ENCODE data around the gene SVIL.
"Not testable (repeated sequence)": the region's sequence is repeated elsewhere in the genome, so short reads cannot be mapped to it uniquely, and the experiment has no call there.

SVIL gene

DNA sequence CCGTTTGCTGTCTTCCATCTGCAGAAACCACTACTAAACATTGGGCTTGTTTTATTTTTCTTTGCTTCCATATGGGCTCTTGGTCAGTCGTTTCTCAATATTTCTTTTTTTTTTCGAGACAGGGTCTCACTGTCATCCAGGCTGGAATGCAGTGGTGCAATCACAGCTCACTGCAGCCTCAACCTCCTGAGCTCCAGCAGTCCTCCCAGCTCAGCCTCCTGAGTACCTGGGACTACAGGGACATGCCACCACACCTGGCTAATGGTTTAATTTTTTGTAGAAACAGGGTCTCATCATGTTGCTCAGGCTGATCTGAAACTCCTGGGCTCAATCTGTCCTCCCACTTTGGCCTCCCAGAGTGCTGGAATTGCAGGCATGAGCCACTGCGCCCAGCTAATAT, 182.8 kb downstream of the SVIL start:
- no peak for DNase-seq

DNA sequence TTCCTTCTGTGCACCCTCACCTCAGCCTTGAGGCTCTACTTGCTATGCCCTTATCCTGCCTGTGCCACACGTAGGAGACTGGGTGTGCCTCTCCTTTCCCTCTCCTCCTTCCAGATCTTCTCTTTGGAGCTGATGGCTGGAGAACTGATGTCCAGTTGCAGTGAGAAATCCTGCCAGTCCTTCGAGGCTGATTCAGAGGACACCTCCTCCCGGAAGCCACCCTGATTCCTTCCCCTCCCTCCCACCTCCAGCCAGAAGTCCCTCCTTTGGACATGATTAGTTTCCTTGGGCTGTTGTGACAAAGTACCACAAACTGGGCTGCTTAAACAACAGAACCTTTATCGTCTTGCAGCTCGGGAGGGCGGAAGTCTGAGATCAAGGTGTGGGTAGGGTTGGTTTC, 184.4 kb downstream of the SVIL start:
- no peak for DNase-seq

DNA sequence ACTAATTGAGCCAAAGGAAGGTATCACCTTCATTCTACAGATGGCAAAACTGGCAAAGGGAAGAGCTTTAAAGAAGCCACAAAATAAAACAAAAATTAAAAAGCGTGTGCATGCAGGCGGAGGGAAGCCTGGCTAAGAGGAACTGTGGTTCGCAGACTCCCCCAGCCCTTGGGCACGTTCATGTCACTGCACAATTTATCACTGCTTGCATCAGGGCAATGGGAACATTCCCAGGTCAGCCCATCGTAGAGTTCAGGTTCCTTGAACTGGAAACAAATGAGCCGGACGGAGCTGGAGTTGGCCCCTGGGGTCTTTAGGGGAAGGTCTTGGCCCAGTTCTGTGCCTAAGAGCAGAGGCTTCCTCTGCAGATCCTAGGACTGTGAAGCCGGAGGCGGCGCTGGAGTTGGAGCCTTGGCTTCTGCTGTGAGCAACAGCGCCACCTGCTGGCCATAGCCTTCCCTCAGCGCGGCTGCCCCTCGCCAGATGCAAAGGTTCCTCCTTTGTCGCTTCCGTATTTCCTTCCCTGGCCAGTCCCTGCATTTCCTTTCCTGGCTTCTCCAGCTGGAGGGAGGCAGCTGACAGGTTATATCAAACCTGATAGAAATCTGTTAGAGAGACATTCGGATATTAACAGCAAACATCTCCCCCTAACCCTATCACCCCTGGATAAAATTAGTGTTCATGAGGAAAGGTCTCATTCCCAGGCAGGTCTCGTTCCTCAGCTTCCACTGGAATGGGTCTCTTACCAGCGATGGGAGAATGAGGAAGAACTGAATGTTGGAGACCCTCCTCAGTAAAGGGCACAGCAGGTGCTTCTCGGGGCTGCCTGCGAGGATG, 185.8 kb downstream of the SVIL start:
- DNase-seq, result not testable (repeated sequence)

DNA sequence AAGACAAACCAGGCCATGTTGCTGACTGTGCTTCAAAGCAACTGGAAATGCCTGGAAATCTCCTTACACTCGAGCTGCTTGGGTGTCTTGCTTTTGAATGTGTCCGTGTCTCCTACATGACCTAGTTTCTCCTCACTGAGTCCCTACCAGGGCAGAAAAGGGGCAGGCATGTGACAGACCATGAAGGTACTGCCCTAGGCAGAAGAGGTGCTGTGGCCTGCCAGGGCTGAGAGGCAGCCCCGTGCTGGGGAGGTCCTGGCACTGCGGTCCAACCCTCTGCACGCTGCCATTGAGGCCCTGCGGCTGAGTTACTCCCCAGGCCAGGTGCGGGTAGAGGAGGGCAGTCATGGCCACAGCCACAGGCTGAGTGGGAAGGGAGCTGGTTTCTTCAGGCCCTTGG, 186.6 kb downstream of the SVIL start:
- DNase-seq, result no peak

DNA sequence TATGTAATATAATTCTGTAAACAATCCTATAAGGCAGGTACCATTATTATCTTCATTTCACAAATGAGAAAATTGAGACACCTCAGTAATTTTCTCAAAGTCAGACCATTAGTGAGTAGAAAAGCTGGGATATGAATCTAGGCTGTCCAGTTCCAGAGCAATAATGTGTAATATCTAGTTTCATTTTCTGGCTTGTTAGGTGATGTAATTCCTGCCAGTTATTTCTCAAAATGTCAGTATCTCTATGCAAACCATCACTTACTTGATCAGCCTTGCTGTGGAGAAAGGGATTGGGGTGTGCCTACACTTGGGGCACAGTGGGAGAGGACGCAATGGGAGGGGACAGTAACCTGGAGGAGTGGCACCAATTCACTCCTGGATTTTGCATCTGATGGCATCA, 188.4 kb downstream of the SVIL start:
- no peak for DNase-seq

DNA sequence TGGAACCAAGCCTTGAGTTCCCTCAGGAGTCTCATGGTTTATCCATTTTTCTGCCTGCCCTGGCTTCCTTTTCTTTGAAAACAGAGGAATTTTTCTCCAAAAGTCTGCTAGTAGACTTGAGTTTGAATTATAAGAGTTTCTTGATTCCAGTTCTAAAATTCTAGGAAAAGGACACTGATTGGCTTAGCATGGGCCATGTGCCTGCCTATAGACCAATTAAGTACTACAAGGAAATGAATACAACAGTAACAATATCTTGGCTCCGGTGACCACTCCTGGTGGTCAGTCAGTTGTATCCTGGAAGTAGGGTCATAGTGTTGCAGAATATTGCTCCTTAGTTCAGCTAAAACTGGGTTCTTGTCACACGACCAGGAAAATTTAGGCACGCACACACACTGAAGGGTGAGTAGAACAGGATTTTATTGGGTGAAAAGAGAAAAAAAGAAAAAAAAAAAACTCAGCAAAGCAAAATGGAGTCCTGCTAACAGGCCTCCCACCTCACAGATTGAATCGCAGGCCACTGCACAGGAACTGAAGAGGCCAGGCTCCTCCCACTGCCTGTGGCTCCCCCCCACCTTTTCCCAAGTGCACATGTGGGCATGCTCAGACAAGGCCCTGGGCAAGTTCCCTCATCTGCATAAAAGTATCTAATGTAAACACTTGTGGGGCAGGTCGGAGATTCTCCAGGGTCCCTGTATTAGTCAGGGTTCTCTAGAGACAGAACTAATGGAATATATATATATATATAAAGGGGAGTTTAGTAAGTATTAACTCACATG, 190.8 kb downstream of the SVIL start:
- DNase-seq, result no peak

DNA sequence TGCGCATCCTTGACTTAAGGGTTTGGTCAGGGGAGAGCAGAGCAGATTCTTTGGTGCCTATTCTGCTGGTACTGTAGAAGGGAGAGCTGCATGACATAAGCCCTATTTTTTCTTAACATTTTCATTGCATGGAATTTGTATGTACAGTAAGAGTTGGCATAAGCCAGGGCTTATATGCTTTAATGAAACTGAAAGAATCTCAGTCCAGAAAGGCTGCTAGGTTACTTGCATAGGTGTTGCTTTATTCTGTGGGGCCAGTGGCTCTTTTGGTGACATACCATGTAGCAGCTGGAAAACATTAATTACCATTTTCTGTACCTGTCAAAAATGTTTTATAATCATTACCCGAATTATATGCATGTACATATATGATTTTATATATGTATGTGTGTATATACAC, 193.8 kb downstream of the SVIL start:
- no peak for DNase-seq

DNA sequence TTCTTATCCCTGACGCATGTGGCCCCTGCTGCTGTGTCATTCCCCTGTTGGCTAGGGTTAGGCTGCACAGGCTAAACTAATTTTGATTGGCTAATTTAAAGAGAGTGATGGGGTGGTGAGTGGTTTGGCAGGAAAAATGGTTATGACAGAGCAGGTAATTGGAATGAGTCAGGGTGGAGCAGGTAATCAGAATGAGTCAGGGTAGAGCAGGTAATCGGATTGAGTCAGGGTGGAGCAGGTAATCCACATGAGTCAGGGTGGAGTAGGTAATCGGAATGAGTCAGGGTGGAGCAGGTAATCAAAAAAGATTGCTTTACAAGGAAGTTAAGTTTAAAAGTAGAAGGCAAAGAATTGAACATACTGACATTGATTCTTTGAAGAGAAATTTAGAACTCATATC, 195.8 kb downstream of the SVIL start:
- DNase-seq, result not testable (repeated sequence)

DNA sequence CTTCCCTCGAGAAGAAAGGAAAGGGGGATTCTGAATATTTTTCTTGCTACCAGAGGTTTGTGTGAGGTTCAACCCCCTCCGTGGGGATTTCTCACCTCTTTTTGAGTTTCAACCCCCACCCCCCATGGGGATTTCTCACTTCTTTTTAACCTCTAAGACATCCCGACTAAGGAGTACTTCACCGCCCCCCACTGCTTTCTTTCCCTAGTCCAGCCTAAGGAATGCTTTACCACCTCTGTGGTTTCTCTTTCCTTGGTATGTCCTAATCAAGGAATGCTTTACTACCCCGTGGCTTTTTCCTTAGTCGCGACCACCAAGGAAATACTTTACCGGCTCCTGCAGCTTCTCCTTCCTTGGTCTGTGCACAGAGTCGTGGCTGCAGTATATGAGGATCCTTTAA, 196.5 kb downstream of the SVIL start:
- no peak for DNase-seq

DNA sequence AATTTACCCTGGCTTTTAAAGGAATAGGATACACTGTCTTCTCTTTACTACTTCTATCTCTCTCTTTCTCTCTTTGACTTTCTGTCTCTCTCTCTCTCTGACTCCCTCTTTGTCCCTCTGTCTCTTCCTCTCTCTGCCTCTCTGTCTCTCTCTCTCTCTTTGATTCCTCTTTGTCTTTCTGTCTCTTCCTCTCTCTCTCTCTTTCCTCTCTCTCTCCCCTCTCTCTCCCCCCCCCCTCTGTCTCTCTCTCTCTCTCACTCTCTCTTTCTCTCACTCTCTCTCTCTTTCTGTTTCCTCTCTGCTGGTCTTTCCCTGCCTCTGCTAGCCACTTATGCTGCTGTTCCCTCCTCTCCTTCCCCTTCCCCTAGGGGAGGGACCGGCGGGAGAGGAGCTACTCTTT, 196.9 kb downstream of the SVIL start:
- no peak for DNase-seq

DNA sequence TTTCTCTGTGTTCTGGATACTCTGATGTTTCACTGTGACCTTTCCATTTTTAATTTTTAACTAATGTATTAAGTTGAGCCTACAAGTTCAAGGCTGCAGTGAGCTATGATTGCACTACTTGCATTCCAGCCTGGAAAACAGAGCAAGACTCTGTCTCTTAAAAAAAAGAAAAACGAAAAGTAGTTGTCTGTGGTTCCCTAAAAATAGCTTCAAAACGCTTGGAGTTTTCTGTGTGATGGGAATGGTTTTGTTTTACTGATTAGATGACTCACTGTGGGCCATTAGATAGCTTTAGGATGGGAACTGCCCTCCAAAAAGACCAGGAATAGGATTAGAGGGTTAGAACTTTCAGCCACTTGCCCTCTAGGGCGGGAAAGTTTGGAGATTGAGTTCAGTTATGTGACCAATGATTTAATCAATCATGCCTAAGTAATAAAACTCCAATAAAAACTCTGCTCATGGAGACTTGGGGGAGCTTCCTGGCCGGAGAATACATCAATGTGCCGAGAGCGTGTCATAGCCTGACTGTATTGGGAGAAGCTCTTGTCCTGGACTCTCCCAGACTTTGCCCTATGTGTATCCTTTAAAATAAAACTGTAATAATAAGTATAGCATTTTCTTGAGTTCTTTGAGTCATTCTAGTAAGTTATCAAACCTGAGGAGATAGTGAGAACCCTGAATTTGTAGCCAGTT, 198.8 kb downstream of the SVIL start:
- DNase-seq, result no peak

DNA sequence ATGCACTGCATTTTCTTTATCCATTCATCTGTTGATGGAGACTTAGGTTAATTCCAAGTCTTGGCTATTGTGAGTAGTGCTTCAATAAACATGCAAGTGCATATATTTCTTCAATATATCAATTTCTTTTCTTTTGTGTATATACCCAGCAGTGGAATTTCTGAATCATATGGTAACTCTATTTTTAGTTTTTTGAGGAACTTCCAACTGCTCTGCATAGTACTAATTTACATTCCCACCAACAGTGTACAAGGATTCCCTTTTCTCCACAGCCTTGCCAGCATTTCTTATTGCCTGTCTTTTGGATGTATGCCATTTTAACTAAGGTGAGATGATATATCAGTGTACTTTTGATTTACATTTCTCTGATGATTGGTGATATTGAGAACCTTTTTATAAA, 200.7 kb downstream of the SVIL start:
- no peak for DNase-seq

DNA sequence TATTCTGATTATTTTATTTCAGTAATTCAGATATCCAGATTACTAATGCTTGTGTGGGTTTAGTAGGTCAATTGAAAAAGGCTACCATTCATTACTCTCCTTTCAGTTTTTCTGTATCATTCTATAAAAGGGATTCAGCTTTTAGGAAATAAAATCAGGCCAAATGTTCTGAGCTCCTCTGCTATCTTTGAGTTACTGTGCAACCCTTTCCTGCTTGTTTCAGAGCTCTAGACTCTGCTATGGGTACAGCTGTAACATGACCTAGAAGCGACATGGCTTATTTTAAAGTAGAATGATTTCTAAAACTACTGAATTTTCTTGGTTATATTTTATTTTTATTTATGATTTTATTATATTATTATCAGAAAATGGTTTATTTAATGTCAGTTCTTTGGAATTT, 203.1 kb downstream of the SVIL start:
- DNase-seq, result no peak

DNA sequence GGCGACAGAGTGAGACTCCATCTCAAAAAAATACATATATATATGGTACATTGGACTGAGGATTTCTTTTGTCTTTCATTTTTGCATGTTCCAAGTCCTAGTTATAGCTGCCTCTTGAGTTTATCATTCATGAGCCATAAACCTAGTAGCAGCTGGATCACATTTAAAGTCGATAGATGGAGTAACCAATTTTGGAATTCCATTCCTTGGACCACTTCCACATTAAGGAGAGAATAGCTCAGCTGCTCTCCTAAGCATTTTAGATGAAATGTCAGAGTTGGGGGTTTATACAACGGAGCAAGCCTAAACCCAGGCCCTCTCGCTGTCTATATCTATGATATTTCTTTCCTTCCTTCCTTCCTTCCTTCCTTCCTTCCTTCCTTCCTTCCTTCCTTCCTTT, 204.7 kb downstream of the SVIL start:
- no peak for DNase-seq

DNA sequence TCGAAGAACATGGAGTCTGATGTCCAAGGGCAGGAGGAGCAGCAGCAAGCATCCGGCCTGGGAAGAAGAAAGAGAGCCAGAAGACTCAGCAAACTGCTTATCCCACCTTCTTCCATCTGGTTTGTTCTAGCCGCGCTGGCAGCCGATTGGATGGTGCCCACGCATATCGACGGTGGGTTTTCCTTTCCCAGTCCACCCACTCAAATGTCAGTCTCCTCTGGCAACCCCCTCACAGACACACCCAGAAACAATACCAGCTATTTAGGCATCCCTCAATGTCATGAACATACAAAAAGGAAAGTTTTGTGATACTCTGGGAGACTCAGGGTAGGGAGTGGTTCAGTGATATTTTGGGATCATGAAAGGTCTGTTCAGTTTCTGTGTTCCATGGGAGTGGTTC, 206.3 kb downstream of the SVIL start:
- DNase-seq, result no peak

DNA sequence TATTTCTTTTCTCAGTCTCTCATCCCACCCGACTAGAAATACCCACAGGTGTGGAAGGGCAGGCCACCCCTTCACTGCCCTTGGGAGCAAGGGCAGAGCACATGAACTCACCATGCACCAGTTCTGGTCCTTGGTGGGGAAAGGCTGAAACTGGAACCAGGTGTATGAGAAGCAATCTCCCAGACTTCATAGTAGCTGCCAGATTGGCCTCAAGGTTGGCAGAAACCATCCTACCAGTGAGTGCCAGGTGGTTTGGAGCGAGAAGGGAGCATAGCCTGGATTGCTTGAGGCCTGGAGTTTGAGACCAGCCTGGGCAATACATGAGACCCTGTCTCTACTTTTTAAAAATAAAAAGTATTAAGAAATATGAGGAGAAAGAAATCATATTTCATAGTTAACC, 207.1 kb downstream of the SVIL start:
- DNase-seq, result no peak

DNA sequence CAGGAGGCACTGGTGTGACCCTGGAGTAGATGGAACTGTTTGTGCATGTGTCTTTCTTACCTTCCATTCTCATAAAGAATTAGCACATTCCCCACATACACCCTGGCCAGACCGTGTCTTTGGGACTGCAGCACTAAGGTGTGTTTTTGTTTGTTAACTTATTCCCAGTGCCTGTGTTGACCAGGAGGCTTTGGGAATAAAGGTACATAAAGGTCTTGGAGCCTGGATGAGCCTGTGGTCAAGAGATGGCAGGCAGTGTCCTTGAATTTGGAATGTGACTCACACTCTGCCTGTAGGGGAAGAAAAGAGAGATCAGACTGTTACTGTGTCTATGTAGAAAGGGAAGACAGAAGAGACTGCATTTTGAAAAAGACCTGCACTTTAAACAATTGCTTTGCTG, 208.4 kb downstream of the SVIL start:
- DNase-seq, result no peak

DNA sequence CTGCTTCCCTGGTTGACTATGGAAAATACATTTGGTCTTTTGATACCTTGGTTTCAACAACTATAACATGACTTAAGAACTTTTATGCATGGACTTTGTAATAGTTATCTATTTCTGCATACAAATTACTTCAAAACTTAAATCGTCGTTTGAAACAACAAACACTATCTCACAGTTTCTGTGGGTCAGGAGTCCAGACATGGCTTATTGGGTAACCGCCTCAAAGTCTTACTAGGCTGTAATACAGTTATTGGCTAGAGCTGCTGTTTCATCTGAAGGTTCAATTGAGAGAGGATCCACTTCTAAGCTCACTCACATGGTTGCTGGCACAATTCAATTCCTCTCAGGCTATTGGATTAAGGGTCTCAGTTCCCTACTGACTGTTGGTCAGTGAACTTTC, 210.8 kb downstream of the SVIL start:
- no peak for DNase-seq

DNA sequence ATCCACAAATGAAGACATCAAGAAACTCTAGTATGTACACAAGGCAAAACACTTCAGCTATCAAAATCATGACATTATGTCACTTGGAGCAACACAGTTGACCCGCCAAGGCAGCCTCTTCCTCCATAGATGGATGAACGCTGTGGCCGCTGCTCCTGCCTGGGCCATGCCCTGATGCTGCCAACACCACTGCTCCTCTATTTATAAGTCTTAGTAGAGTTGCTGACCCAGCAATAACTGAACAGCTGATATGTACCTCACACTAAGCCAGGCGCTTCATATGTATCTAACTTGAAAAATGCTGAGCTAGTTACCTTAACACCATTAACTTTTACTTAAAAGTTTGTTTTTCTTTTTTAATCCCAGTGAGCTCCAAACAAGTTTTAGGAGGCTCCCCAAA, 214.0 kb downstream of the SVIL start:
- DNase-seq, result no peak

DNA sequence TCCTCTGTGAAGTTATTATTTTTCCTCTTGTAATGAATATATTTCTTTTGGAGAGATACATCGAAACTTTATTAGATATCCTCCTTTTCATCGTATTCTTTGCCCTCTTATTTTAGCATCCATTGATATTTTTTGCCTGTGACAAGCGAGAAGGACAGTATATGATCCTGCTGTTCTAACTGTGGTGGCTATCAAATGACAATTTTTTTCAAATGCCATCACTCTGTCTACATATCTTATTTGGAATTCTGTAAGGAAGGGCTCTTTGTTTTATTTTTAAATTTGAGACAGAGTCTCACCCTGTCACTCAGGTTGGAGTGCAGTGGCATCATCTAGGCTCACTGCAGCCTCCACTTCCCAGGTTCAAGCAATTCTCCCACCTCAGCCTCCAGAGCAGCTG, 217.4 kb downstream of the SVIL start:
- no peak for DNase-seq

DNA sequence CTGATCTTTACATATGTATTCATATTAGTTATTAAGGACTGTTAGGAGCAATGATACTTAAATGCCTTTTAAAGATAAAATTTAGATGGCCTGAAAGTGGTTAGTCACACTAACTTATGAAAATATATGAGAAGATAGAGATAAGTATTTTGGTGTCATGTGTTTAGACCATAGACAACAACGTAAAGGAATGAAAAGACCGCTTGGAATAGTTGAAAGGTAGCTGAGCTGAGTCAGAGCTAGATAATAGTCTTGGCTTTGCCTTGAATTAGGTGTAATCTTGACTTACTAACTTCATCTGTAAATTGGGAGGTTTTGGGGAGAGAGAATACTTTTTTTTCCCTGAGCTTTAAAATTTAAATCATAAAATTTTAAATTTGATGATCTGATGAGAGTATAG, 218.9 kb downstream of the SVIL start:
- DNase-seq, result no peak

DNA sequence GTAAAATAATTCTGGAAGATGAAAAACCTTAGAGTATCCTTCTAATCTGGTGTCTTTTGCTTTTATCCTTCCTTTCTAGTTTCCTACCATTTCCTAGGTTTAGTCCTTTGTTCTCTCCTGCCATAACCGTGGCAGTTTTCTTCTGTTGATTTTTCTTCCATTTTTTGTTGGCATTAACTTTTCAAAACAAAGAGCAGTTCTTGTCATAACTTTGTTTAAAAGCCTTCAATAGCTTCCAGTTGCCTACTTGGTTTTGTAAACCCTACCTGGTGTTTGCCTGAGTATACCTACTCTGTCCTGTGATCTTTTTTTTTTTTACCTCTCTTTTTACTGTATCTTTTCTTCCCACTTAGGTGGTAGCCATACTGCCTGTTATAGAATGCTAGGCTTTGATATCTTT, 220.3 kb downstream of the SVIL start:
- DNase-seq, result no peak

DNA sequence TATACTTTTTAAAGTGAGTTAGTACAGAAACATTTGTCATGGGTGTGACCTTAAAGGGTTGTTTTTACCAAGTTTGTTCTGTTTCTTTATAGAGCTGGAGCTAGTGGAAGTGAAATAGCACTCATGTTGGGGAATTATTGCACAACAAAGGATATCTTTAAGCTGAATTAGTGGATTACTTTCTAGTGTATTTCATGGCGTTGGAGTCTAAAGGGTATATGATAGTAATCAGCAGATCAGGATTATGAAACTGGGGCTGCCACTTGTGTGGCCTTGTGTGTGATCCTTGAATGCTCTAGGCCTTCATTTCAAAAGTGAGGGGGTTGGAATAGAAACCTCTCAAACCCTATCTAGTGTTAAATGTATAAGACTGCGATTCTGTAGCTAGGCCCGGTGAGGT, 222.3 kb downstream of the SVIL start:
- no peak for DNase-seq

Measured in right kidney (tissue), 1 donor.